AG09319 (cell line): ENCODE data around the gene MAP3K10.

Source experiments
- DNase-seq: peaks from one replicate; pipeline ENCODE4 v3.0.0-alpha.2; 2010; ENCODE audit warnings: low read depth; ENCODE audit errors: extremely low read depth
- TF ChIP-seq, protein P1 (sequence below): IDR thresholded peaks from 2 replicates; pipeline ENCODE4 v1.5.1; 2011; ENCODE audit warnings: low read depth, mild to moderate bottlenecking, inconsistent platforms, low read length, moderate library complexity

Gene MAP3K10

GRCh38 chr19:40177286-40178070, 13.7 kb upstream of the MAP3K10 start:
- TF ChIP-seq, protein P1, sequence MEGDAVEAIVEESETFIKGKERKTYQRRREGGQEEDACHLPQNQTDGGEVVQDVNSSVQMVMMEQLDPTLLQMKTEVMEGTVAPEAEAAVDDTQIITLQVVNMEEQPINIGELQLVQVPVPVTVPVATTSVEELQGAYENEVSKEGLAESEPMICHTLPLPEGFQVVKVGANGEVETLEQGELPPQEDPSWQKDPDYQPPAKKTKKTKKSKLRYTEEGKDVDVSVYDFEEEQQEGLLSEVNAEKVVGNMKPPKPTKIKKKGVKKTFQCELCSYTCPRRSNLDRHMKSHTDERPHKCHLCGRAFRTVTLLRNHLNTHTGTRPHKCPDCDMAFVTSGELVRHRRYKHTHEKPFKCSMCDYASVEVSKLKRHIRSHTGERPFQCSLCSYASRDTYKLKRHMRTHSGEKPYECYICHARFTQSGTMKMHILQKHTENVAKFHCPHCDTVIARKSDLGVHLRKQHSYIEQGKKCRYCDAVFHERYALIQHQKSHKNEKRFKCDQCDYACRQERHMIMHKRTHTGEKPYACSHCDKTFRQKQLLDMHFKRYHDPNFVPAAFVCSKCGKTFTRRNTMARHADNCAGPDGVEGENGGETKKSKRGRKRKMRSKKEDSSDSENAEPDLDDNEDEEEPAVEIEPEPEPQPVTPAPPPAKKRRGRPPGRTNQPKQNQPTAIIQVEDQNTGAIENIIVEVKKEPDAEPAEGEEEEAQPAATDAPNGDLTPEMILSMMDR: no peak
- DNase-seq: no peak

GRCh38 chr19:40178756-40179155, 12.5 kb upstream of the MAP3K10 start:
- DNase-seq: no peak
- TF ChIP-seq, protein P1: no peak

- TF ChIP-seq, protein P1: no peak
- DNase-seq: no peak
Measured at GRCh38 chr19:40184273-40184672, 7.0 kb upstream of the MAP3K10 start.

- TF ChIP-seq, protein P1: peak; percentile 4
- no peak for DNase-seq
Measured at GRCh38 chr19:40191836-40192646, 815 bp downstream of the MAP3K10 start.

DNA sequence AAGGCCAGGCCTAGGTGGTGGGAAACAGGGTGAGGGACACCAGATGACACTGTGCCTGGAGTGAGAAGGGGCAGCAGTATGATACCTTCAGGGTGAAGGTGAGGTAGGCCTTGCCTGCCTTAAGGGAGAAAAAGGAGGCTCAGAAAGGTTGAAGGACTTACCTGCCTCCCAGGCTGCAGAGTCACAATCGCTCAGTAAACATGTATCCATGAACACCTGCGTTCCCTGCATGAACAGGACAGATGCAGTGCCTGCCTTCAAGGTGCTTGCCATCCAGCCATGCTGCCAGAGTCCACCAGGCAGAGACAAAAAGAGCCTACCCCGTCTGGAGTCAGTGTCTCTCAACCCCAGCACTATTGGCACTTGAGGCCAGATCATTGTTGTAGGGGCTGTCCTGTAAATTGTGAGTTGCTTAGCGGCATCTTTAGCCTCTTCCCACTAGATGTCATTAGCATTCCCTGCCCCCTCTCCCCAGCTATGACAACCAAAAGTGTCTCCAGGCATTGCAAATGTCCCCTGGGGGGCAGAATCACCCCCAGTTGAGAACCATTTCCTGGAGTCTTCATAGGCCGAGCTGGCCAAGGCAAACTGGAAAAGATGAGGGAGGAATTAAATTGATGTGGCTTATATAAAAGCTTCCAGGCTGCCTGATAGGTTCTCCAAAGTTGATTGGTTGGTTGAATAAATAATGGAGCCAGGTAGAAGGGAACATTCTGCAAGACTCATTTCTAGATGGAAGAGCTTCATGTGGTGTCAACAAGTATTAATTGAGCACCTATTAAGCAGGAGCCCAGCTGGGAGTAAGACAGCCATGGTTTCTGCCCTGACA, 1.7 kb downstream of the MAP3K10 start:
- DNase-seq: no peak
- TF ChIP-seq, protein P1: no peak

- TF ChIP-seq, protein P1: no peak
- no peak for DNase-seq
Measured at GRCh38 chr19:40193587-40193849, 2.3 kb downstream of the MAP3K10 start.
